Epithelial cell of esophagus (primary cell): ENCODE results near the gene ITGA2.

Experiments used
- DNase-seq: peaks from one replicate; pipeline ENCODE4 v3.0.0; 2010; ENCODE audit warnings: low read depth
- H3K4me3 ChIP-seq: 2 replicates; pipeline ENCODE4 v1.5.1; 2011; ENCODE audit warnings: mild to moderate bottlenecking, low read length, control low read depth
- TF ChIP-seq, protein P1 (sequence below): IDR thresholded peaks from 2 replicates; pipeline ENCODE4 v1.5.1; 2011; ENCODE audit warnings: low read depth, mild to moderate bottlenecking, low read length, control low read depth, inconsistent platforms; ENCODE audit not compliant: insufficient read depth; ENCODE audit errors: missing control alignments

ITGA2 gene

DNA sequence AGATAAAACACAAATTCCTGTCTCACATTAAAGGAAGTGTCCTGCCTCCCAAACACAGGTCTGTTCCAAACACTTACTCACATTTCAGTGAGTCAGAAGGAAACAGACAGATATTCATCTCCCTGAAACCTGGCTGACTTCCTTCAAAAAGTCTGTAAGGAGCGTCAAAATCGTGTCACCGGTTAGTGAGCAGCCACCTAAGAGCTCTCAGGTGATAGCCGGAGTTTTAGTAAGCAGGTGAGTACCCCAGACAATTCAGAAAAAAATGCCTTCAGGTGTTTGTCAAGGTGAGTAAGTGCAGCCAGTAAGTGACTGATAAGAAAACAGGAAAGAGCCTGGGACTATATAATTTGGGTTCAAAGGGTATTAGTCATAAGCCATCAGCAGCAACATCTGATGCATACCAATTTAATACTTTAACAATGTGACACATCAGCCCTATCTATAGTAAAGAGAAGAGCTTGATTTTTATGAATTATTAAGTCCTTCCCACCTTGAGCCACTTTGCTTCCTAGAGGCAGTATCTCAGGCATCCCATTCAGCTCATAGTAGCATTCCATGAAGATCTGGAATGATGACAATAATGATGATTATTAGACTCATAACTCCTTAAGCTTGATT lies 1.3 kb upstream of the ITGA2 start:
- TF ChIP-seq, protein P1, sequence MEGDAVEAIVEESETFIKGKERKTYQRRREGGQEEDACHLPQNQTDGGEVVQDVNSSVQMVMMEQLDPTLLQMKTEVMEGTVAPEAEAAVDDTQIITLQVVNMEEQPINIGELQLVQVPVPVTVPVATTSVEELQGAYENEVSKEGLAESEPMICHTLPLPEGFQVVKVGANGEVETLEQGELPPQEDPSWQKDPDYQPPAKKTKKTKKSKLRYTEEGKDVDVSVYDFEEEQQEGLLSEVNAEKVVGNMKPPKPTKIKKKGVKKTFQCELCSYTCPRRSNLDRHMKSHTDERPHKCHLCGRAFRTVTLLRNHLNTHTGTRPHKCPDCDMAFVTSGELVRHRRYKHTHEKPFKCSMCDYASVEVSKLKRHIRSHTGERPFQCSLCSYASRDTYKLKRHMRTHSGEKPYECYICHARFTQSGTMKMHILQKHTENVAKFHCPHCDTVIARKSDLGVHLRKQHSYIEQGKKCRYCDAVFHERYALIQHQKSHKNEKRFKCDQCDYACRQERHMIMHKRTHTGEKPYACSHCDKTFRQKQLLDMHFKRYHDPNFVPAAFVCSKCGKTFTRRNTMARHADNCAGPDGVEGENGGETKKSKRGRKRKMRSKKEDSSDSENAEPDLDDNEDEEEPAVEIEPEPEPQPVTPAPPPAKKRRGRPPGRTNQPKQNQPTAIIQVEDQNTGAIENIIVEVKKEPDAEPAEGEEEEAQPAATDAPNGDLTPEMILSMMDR: no peak
- no peak overlapping the region for H3K4me3 ChIP-seq
- peak; percentile 97 for DNase-seq

DNA sequence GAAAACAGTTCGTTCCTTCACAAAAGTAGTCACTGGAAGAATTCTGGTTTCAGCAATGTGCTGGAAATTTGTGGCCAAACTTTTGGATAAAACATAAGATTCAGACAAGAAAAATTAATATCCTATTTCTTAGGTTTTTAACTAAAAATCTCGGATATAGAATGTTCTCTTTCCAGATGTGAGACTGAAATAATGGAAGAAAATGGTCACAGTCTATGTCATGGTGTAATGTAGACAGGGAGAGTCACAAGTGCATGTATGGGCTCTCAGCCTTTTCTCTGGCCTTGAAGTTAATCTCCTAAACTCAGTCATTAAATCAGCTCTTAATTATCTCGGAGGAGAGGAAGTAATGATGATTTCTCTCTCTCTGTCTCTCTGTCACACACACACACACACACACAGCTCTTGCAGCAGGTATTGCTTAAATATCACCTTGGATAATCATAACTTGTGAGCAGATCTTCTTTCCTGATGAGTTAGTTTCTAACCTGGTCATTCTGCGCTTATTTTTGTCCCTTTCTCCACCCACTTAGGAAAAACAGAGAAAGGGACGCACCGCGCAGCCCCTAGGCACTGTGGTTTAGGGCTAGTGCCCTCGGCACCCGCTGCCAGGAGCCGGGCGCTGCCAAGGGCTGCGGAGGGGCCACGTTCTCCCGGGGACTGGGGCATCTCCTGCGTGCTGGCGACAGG lies 672 bp upstream of the ITGA2 start:
- TF ChIP-seq, protein P1: no peak
- DNase-seq: peak; percentile 50
- H3K4me3 ChIP-seq: peak overlapping the region; percentile 85

DNA sequence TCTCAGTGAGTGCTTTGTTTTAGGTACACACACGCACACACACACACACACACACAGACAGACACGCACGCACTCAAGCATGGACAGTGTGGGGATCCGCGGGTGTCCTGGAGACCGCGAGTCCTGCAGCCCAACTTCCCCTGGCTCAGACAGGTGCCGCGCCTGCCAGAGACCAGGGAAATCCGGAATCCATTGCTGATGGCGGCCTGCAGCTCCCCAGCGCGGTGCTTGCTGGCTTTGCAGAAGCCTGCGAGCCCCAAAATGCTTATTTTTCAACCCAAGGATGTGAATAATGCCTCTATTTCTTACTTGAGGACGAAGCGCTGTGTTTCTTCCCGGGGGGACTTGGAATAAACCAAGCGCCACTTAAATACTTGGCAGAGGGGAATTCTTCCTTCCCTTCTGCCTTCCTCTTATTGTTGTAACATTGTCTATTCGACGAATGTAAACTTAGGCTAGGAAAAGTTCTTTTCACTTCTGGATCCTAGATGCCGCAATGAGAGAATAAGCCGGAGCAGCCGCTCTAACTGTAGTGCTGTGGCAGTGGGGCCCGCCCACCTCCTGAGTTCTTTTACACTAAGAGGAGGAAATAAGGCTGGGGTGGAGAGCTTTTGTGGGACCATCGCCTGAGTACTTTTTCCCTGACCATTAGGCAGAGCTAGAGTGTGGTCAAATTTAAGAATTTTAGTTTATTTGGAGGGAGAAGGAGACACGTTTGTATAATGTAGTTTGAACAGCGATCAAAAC lies 802 bp downstream of the ITGA2 start:
- H3K4me3 ChIP-seq: peak overlapping the region; percentile 85
- TF ChIP-seq, protein P1: peak; percentile 48
- peak; percentile 56 for DNase-seq

DNA sequence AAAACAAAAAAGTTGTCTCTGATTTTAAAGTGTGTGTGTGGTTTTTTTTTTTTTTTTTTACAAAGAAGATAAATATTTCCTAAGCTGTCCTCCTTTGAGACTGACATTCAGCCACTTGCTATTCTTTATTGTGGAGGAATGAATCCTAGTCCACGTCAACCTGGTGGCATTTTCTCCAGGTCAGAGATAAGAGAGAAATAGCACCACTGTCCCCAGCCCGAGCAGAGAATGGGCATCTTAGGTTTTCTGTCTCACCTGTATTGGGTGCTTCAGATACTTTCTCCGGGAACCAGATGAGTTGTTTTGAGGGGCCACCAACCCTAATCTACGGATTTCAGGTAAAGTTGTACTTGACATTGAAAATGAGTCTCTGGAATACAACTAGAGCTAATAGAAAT lies 1.4 kb downstream of the ITGA2 start:
- TF ChIP-seq, protein P1: no peak
- no peak for DNase-seq
- H3K4me3 ChIP-seq: peak overlapping the region; percentile 85

DNA sequence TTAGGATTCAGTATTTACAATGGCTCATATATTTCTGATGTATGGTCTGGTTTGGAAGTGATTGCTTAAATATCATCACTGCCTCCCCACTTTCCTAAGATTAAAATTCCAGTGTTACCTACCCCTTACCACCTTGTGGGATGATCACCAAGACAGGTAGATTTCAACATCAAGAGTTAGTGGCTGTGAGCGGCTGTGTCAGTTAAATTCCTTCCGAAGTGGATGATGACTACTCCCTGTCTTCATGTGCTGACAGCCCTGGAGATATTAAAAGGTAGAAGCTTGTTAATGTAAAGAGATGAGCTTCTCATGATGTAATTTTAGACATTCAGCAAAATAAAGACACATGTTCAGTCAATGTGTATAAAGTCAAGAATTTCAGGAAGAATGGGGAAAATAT lies 4.2 kb downstream of the ITGA2 start:
- TF ChIP-seq, protein P1: no peak
- no peak overlapping the region for H3K4me3 ChIP-seq
- DNase-seq: peak; percentile 75

DNA sequence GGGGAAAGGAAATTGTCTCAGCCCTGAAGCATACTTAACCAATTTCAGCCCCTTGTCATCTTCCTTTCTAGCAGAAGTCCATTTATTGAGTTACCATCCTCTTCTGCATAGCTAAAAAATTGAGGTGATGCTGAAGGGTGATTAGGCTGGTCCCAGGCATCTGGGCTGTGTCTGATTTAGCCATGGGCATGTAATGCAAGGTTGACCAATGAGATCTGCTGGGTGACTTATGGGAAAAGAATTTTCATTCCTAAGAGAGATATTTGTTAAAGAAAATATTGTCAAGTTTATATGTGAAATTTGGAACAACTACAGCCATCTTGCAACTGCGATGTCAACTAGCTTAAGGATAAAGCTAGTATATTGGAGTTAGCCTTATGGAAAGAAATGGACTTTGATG lies 5.1 kb downstream of the ITGA2 start:
- DNase-seq: no peak
- no peak overlapping the region for H3K4me3 ChIP-seq
- TF ChIP-seq, protein P1: no peak
